Measurements from ENCODE around the gene MALAT1.

MALAT1 gene

DNA sequence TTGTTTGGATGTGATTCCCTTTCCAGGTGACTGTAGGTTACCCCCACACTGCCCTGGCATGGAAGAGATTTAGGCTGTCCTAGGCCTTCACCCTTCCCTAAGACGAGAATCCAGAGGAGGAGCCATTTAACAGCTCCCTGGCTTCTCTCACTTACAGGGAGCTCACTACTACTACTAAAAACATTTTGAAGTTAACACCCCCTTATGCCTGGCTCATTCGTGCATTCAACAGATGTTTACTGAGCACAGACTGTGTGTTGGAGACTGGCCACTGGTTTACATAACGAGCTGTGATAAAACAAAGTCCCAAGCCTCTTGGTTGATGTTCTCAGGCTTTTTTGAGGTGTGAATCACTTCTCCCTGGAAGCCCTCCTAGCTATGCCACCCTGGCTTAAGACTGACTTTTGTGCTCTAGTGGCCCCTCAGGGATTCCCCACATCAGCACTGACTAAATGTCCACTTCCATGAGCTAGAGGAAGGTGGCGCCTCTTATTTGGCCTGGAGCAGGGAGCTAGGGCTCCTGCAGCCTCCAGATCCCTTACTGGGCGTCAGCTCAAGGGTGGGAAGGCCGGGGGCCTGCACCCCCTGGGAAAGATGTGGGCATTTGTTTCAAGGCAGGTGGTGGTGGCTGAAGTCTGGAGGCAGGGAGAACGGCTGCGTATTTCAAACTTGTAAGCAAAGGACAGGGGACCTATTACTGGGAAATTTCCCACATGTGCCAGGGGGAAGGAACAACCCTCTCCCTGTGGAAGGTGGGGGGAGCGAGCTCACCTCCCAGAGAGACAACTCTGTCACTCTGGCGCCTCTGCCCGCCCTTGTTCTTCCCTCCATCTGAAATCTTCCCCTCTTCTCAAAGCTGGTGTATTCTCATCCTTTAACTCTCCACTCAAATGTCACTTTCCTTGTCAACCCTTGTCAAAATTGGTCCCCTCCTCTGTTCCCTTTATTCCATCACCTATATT, 19.4 kb upstream of the MALAT1 start:
- ChIA-PET POLR2A (interaction anchor here (1.0 to 15.6 kb wide), 3 partner anchors 19 to 104 kb away, joined by 3 to 1783 read pairs (median 163); partner anchors contain the start of genes MALAT1 and NEAT1), CTCF (interaction anchor here (0.5 to 1.9 kb wide), 13 partner anchors 9 to 221 kb away, joined by 3 to 11 read pairs (median 5); partner anchors contain the start of gene MALAT1)
- TF ChIP-seq FOXK2 (IDR thresholded peaks at IDR 0.05): no peak
- no peak for TF ChIP-seq CTBP1 (IDR thresholded peaks at IDR 0.05; ENCODE audit: borderline replicate concordance)
- no peak for TF ChIP-seq BHLHE40 (IDR thresholded peaks at IDR 0.05; ENCODE audit: borderline replicate concordance)
- TF ChIP-seq LEF1 (IDR thresholded peaks at IDR 0.05; ENCODE audit: borderline replicate concordance): no peak
- TF ChIP-seq L3MBTL2 (conservative IDR thresholded peaks at IDR 0.05): no peak
- TF ChIP-seq ARNT (IDR thresholded peaks at IDR 0.05): no peak
- TF ChIP-seq NFRKB (IDR thresholded peaks at IDR 0.05): no peak
- no peak for TF ChIP-seq FOXM1 (IDR thresholded peaks at IDR 0.05; ENCODE audit: borderline replicate concordance)
- no peak for TF ChIP-seq SP1 (IDR thresholded peaks at IDR 0.05)
- no peak for DNase-seq (ENCODE audit: extremely low spot score)

DNA sequence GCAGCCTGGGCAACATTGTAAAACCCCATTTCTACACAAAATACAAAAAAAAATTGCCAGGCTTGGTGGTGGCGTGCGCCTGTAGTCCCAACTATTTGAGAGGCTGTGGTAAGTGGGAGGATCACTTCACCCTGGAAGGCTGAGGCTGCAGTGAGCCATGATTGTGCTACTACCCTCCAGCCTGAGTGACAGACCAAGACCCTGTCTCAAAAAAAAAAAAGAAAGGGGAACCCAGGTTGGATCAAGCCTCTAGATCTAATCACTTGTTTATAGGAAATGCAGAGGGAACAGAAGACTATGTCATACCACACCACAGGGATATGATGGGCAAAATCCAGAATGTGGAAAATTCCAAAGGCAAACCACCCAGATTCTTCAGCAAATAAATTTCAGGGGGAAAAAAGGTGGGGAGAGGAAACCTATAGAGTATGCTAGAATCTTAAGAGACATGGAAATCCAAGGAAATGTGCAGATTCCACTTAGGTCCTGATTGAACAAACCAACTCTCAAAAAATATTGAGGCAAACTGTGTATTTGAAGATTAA, 16.5 kb upstream of the MALAT1 start:
- ChIA-PET POLR2A (interaction anchor here (1.0 to 15.6 kb wide), 4 partner anchors 16 to 59 kb away, joined by 3 to 1783 read pairs (median 300); partner anchors contain the start of genes MALAT1 and NEAT1), CTCF (no interaction called here)
- TF ChIP-seq FOXM1 (IDR thresholded peaks at IDR 0.05; ENCODE audit: borderline replicate concordance) (no peak), NFRKB (IDR thresholded peaks at IDR 0.05) (no peak), CTBP1 (IDR thresholded peaks at IDR 0.05; ENCODE audit: borderline replicate concordance) (no peak), FOXK2 (IDR thresholded peaks at IDR 0.05) (no peak), BHLHE40 (IDR thresholded peaks at IDR 0.05; ENCODE audit: borderline replicate concordance) (no peak), ZNF384 (IDR thresholded peaks at IDR 0.05) (no peak), FOXA1 (IDR thresholded peaks at IDR 0.05) (no peak), HDGF (IDR thresholded peaks at IDR 0.05; ENCODE audit: borderline replicate concordance) (no peak), ELF4 (IDR thresholded peaks at IDR 0.05) (no peak), ARNT (IDR thresholded peaks at IDR 0.05) (no peak), L3MBTL2 (conservative IDR thresholded peaks at IDR 0.05) (no peak), SUZ12 (IDR thresholded peaks at IDR 0.05) (no peak), LEF1 (IDR thresholded peaks at IDR 0.05; ENCODE audit: borderline replicate concordance) (no peak), SP1 (IDR thresholded peaks at IDR 0.05) (no peak), TARDBP (IDR thresholded peaks at IDR 0.05) (no peak)
- TF ChIP-seq, protein P1, sequence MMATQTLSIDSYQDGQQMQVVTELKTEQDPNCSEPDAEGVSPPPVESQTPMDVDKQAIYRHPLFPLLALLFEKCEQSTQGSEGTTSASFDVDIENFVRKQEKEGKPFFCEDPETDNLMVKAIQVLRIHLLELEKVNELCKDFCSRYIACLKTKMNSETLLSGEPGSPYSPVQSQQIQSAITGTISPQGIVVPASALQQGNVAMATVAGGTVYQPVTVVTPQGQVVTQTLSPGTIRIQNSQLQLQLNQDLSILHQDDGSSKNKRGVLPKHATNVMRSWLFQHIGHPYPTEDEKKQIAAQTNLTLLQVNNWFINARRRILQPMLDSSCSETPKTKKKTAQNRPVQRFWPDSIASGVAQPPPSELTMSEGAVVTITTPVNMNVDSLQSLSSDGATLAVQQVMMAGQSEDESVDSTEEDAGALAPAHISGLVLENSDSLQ (IDR thresholded peaks at IDR 0.05): no peak; the same call in 1 of the 2 replicates
- DNase-seq (ENCODE audit: extremely low spot score): no peak

DNA sequence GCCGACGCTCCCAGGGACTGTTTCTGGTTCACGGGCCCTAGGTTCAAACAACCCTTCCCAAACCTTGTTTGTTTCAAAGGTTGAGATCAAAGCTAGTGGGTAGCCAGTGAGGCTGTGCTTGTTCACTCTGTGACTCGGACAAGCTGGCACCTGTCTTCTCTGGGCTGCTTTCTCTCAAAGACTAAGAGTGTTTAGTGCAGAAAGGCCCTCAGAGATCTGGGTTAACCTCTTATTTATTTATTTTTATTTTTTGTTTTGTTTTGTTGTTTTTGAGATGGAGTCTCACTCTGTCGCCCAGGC, 13.0 kb upstream of the MALAT1 start:
- CTCF ChIA-PET: interaction anchor here (0.8 to 1.3 kb wide), 2 partner anchors 11 to 14 kb away, joined by 3 to 6 read pairs; no protein-coding TSS in a partner anchor
- POLR2A ChIA-PET: interaction anchor here (2.2 to 29.4 kb wide), 4 partner anchors 11 to 63 kb away, joined by 6 to 1783 read pairs (median 1015); partner anchors contain the start of genes MALAT1 and NEAT1
- DNase-seq (ENCODE audit: extremely low spot score): no peak
- TF ChIP-seq FOXA1 (IDR thresholded peaks at IDR 0.05) (no peak), CTBP1 (IDR thresholded peaks at IDR 0.05; ENCODE audit: borderline replicate concordance) (no peak), L3MBTL2 (conservative IDR thresholded peaks at IDR 0.05) (no peak), FOXM1 (IDR thresholded peaks at IDR 0.05; ENCODE audit: borderline replicate concordance) (no peak), FOXK2 (IDR thresholded peaks at IDR 0.05) (no peak), BHLHE40 (IDR thresholded peaks at IDR 0.05; ENCODE audit: borderline replicate concordance) (no peak), SP1 (IDR thresholded peaks at IDR 0.05) (no peak), SUZ12 (IDR thresholded peaks at IDR 0.05) (no peak), NFRKB (IDR thresholded peaks at IDR 0.05) (no peak)
- TF ChIP-seq, protein P1 (IDR thresholded peaks at IDR 0.05): no peak

DNA sequence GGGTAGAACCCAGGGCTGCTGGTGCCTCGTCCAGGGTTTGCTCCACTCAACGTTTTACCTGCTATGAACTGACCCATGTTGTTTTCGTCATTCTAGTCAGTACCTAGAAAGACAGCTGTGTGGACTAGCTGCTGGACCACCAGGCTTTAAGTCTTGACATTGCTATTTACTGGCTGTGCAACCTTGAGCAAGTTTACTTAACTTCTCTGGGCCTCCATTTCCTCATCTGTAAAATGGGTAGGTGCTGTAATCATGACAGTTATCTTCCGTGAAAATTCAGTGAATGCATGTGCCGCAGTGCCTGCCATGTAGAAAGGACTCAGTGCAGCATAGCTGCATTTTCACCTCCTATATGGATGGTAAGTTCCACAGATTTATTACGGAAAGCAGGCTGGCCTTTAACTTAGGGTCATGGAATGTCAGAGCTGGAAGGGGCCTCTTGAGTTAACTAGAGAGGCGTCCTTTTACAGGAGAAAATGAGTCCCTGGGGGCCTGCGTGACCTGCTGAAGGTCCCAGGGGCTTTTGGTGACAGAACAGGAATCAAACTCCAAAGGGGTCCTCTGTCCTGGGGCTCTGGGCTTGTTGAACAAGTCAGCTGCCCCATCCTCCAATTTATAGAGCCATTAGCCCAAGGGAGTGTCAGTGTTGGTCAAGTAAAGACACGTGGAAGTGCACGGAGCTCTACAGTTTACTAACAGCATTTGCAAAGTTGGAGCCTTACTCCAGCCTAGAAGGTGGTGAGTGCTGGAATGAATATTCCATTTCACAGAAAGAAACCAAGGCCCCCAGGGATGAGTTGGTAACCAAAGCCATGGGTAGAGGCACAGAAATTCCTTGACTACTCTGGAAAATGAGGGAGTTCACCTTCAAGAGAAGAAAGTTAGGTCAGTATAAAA, 12.0 kb upstream of the MALAT1 start:
- POLR2A ChIA-PET: interaction anchor here (0.6 to 29.4 kb wide), 7 partner anchors 12 to 372 kb away, joined by 3 to 1783 read pairs (median 6); partner anchors contain the start of genes MALAT1 and NEAT1
- TF ChIP-seq L3MBTL2 (conservative IDR thresholded peaks at IDR 0.05): 0 out of 2 replicates have a peak, but pooled peaks have one; percentile 11
- no peak for TF ChIP-seq ELF4 (IDR thresholded peaks at IDR 0.05)
- TF ChIP-seq SP1 (IDR thresholded peaks at IDR 0.05): no peak
- TF ChIP-seq FOXK2 (IDR thresholded peaks at IDR 0.05): no peak
- TF ChIP-seq ARNT (IDR thresholded peaks at IDR 0.05): no peak
- no peak for DNase-seq (ENCODE audit: extremely low spot score)
- CTCF ChIA-PET: interaction anchor here (1.3 to 3.2 kb wide), 3 partner anchors 7 to 15 kb away, joined by 3 to 13 read pairs (median 5); no protein-coding TSS in a partner anchor

DNA sequence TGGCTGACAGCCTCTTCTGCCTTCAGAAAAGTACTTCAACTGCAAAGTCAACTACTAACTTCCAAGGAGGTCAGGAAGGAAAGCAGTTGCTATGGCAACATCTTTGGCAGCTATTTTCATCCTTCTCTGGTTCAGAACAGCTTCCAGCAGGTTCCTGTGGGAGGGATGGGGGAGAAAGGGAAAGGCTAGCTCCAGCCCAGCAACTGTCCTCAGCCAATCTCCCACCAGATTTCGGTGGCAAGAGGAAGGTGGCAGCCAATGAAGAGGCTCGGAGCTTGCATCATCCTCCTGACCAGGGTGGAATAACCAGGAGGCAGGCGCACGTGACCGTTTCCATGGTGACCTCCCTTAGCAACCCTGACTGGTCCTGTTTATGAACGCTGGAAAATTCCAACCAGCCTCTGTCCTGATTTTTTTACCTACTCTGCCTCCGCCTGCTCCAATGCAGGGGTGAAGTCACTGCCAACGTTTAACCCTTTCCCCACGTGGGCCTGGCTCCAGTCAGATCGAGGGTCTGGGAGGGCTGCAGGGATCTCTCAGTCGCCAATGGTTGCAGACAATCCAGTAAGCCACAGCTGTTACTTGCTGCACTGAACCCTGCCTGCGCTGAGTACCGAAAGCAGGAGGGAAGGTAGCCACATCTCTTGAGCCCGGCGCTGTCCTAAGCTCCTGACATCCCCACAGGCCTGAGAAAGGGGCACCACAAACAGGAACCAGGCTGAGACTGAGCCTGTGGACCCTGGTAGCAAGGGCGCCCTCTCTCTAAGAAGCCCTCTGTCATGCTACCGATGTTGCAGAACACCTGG, 11.2 kb upstream of the MALAT1 start:
- TF ChIP-seq ZNF384 (IDR thresholded peaks at IDR 0.05) (peak; percentile 80), BHLHE40 (IDR thresholded peaks at IDR 0.05; ENCODE audit: borderline replicate concordance) (no peak)
- TF ChIP-seq, protein P1 (IDR thresholded peaks at IDR 0.05): peak; percentile 35; the same call in 1 of the 2 replicates
- peak; percentile 94 for DNase-seq (ENCODE audit: extremely low spot score)
- ChIA-PET POLR2A (interaction anchor here (0.8 to 29.4 kb wide), 8 partner anchors 13 to 371 kb away, joined by 3 to 1783 read pairs (median 5); partner anchors contain the start of genes MALAT1, NEAT1 and SCYL1), CTCF (interaction anchor here (1.0 to 3.2 kb wide), 5 partner anchors 8 to 172 kb away, joined by 3 to 13 read pairs (median 4); no protein-coding TSS in a partner anchor)
